Liver (tissue), 9 donors: ENCODE data around the gene PXYLP1. TPM values are rescaled to one million over a fixed set of nuclear protein-coding genes. Genes with fewer than 3 reads are reported as not detected.
A peak's percentile ranks its signal among the peaks of the same experiment; 100 is the strongest.

ENCODE experiments used
- DNase-seq: peaks from one replicate; pipeline ENCODE4 v3.0.0-alpha.2; 2017; ENCODE audit warnings: low spot score
- H3K27ac ChIP-seq, 2 donors: one replicate each; pipeline ENCODE4 v1.7.0; 2013; ENCODE audit warnings: inconsistent platforms in 2 of 2, low read length in 2 of 2, control low read depth in 1 of 2, low read depth in 1 of 2, mild to moderate bottlenecking in 1 of 2
- H3K27me3 ChIP-seq, 4 donors: one replicate each; pipeline versions ENCODE4 v1.6.1 to v1.7.0; 2013; ENCODE audit warnings: low read length in 3 of 4, inconsistent platforms in 1 of 4, mild to moderate bottlenecking in 1 of 4, moderate library complexity in 1 of 4; ENCODE audit not compliant: control insufficient read depth in 4 of 4, insufficient read depth in 4 of 4
- H3K36me3 ChIP-seq, 4 donors: one replicate each; pipeline versions ENCODE4 v1.6.1 to v1.7.0; 2013; ENCODE audit warnings: low read length in 3 of 4, mild to moderate bottlenecking in 3 of 4, low read depth in 1 of 4, moderate library complexity in 1 of 4; ENCODE audit not compliant: control insufficient read depth in 4 of 4, insufficient read depth in 3 of 4
- H3K4me1 ChIP-seq, 4 donors: one replicate each; pipeline versions ENCODE4 v1.6.1 to v1.7.0; 2013; ENCODE audit warnings: low read length in 3 of 4, mild to moderate bottlenecking in 3 of 4, moderate library complexity in 1 of 4; ENCODE audit not compliant: control insufficient read depth in 4 of 4, insufficient read depth in 4 of 4
- H3K4me3 ChIP-seq, 3 donors: one replicate each; pipeline versions ENCODE4 v1.6.1 to v1.7.0; 2013; ENCODE audit warnings: low read length in 3 of 3, control low read depth in 1 of 3, low read depth in 1 of 3, mild to moderate bottlenecking in 1 of 3
- H3K9ac ChIP-seq, 2 donors: one replicate each; pipeline ENCODE4 v1.7.0; 2013; ENCODE audit warnings: low read length in 2 of 2, mild to moderate bottlenecking in 2 of 2, moderate library complexity in 2 of 2, control low read depth in 1 of 2, low read depth in 1 of 2
- H3K9me3 ChIP-seq, 4 donors: one replicate each; pipeline versions ENCODE4 v1.6.1 to v1.7.0; 2013; ENCODE audit warnings: low read length in 3 of 4; ENCODE audit not compliant: control insufficient read depth in 4 of 4
- EGR1 ChIP-seq, 2 donors: IDR thresholded peaks; 2 replicates each; pipeline ENCODE4 v1.6.1; 2016 to 2018; ENCODE audit warnings: antibody characterized with exemption in 2 of 2, low read depth in 2 of 2
- FOXA1 ChIP-seq: IDR thresholded peaks from 2 replicates; pipeline ENCODE4 v1.6.1; 2016; ENCODE audit warnings: antibody characterized with exemption
- FOXA2 ChIP-seq: IDR thresholded peaks from 2 replicates; pipeline ENCODE4 v1.6.1; 2016; ENCODE audit warnings: antibody characterized with exemption
- GABPA ChIP-seq, 2 donors: IDR thresholded peaks in 1 of 2; conservative IDR thresholded peaks in 1 of 2; 2 replicates each; pipeline ENCODE4 v1.6.1; 2016; ENCODE audit warnings: antibody characterized with exemption in 2 of 2, mild to moderate bottlenecking in 1 of 2, moderate library complexity in 1 of 2
- HNF4A ChIP-seq, 2 donors: conservative IDR thresholded peaks; 2 replicates each; pipeline ENCODE4 v1.6.1; 2016; ENCODE audit warnings: antibody characterized with exemption in 2 of 2, mild to moderate bottlenecking in 2 of 2
- HNF4G ChIP-seq: IDR thresholded peaks from 2 replicates; pipeline ENCODE4 v1.6.1; 2016; ENCODE audit warnings: antibody characterized with exemption
- JUND ChIP-seq, 2 donors: IDR thresholded peaks; 2 replicates each; pipeline ENCODE4 v1.6.1; 2016; ENCODE audit warnings: antibody characterized with exemption in 2 of 2
- NR2F2 ChIP-seq: IDR thresholded peaks from 2 replicates; pipeline ENCODE4 v1.6.1; 2016; ENCODE audit warnings: antibody characterized with exemption
- RAD21 ChIP-seq, 2 donors: IDR thresholded peaks; 2 replicates each; pipeline ENCODE4 v1.6.1; 2016; ENCODE audit warnings: antibody characterized with exemption in 2 of 2, mild to moderate bottlenecking in 2 of 2
- REST ChIP-seq: IDR thresholded peaks from 2 replicates; pipeline ENCODE4 v1.6.1; 2016; ENCODE audit warnings: antibody characterized with exemption, mild to moderate bottlenecking
- RXRA ChIP-seq, 2 donors: IDR thresholded peaks; 2 replicates each; pipeline ENCODE4 v1.6.1; 2017 to 2018; ENCODE audit warnings: antibody characterized with exemption in 2 of 2, mild to moderate bottlenecking in 1 of 2
- SP1 ChIP-seq: IDR thresholded peaks from 2 replicates; pipeline ENCODE4 v1.6.1; 2018; ENCODE audit warnings: antibody characterized with exemption, mild to moderate bottlenecking
- TAF1 ChIP-seq: conservative IDR thresholded peaks from 2 replicates; pipeline ENCODE4 v1.6.1; 2016; ENCODE audit warnings: antibody characterized with exemption, mild to moderate bottlenecking
- YY1 ChIP-seq: IDR thresholded peaks from 2 replicates; pipeline ENCODE4 v1.6.1; 2016; ENCODE audit warnings: antibody characterized with exemption, mild to moderate bottlenecking
- ZBTB33 ChIP-seq: IDR thresholded peaks from 2 replicates; pipeline ENCODE4 v1.6.1; 2016; ENCODE audit warnings: antibody characterized with exemption
- WGBS: extraction: QIAGEN DNeasy Blood & Tissue Kit; methylation state at CpG from one replicate; pipeline ENCODE4 v1.1.7; 2013; 5-methylcytosine and 5-hydroxymethylcytosine counted together
- polyA plus RNA-seq, 2 donors: library from polyadenylated mRNA; stranded (reverse) in 1 of 2; unstranded in 1 of 2; fragments of 200-250 nt in 1 of 2; fragments of >200 nt in 1 of 2; fragmentation: Nextera tagmentation in 1 of 2; extraction: Ambion mirVana in 1 of 2; gene quantifications; one replicate each; pipeline versions ENCODE4 v1.2.1 to v1.2.3, GENCODE V29; 2013 to 2015
- total RNA-seq, 2 donors: library from RNA; depleted of rRNA; stranded (reverse); fragments of >200 nt; gene quantifications; one replicate each; pipeline ENCODE4 v1.2.3, GENCODE V29; 2014
- TF ChIP-seq, protein P1 (sequence below): fragments of 150-350 bp; IDR thresholded peaks from 2 replicates; pipeline ENCODE4 v1.5.1; 2017; ENCODE audit warnings: improper control_type of control experiment, low read depth, low read length; ENCODE audit not compliant: missing input control
- TF ChIP-seq, protein P2 (sequence below): IDR thresholded peaks from 2 replicates; pipeline ENCODE4 v1.6.1; 2016; ENCODE audit warnings: antibody characterized with exemption
- TF ChIP-seq, protein P3 (sequence below): IDR thresholded peaks from 2 replicates; pipeline ENCODE4 v1.6.1; 2016; ENCODE audit warnings: antibody characterized with exemption
- donor health status: healthy.
- donor health status: healthy.
- donor health status: healthy.
- donor health status: healthy.
- donor health status: healthy.

Gene PXYLP1
- total and polyA plus RNA-seq, 4 donors: 1.1 to 5.3 (median 3.1) TPM

GRCh38 chr3:141212555-141212954 lies 19.1 kb upstream of the PXYLP1 start (continued):
- TF ChIP-seq, protein P1, sequence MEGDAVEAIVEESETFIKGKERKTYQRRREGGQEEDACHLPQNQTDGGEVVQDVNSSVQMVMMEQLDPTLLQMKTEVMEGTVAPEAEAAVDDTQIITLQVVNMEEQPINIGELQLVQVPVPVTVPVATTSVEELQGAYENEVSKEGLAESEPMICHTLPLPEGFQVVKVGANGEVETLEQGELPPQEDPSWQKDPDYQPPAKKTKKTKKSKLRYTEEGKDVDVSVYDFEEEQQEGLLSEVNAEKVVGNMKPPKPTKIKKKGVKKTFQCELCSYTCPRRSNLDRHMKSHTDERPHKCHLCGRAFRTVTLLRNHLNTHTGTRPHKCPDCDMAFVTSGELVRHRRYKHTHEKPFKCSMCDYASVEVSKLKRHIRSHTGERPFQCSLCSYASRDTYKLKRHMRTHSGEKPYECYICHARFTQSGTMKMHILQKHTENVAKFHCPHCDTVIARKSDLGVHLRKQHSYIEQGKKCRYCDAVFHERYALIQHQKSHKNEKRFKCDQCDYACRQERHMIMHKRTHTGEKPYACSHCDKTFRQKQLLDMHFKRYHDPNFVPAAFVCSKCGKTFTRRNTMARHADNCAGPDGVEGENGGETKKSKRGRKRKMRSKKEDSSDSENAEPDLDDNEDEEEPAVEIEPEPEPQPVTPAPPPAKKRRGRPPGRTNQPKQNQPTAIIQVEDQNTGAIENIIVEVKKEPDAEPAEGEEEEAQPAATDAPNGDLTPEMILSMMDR: no peak

DNA sequence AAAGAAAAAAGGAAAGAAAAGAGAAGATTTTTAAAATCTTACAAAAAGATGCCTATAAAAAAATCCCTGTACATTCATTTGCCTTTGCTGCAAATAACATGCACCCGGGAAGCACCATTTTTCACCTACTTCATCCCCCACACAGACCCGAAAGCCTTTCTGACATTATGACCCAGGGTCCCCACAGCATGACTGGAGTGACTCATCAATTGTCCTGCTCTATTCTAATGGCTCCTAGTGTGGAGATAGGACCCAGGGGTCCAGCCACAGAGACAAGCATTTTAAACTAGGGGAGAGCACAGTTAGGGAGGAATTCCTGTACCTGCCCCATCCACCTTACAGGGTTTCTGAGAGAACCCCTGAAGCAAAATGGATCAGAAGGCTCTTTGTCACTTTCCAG lies 14.7 kb upstream of the PXYLP1 start:
- no peak overlapping the region for H3K27ac ChIP-seq
- H3K36me3 ChIP-seq: peaks cover 0 to 2% (median 0%) of the 10 kb centered on the region in 4 donors
- peaks cover 0 to 6% (median 6%) of the 10 kb centered on the region in 4 donors for H3K9me3 ChIP-seq
- no peak for DNase-seq
- TF ChIP-seq RXRA (IDR thresholded peaks at IDR 0.05) (no peak), TAF1 (no peak), GABPA (IDR thresholded peaks at IDR 0.05 in 1 of 2, conservative IDR thresholded peaks at IDR 0.05 in 1 of 2) (no peak), SP1 (no peak)
- TF ChIP-seq, protein P2, sequence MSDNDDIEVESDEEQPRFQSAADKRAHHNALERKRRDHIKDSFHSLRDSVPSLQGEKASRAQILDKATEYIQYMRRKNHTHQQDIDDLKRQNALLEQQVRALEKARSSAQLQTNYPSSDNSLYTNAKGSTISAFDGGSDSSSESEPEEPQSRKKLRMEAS: no peak
- H3K4me3 ChIP-seq: no peak overlapping the region
- WGBS: 86% methylated on average over 2 of the region's 2 CpGs
- no peaks in the 10 kb centered on the region for H3K27me3 ChIP-seq
- no peak overlapping the region for H3K9ac ChIP-seq
- H3K4me1 ChIP-seq: no peaks in the 10 kb centered on the region

- Histone ChIP-seq H3K9me3 (peaks cover 0 to 5% (median 4%) of the 10 kb centered on the region in 4 donors), H3K36me3 (peaks cover 0 to 2% (median 0%) of the 10 kb centered on the region in 4 donors), H3K27me3 (no peaks in the 10 kb centered on the region), H3K4me3 (no peak overlapping the region), H3K4me1 (no peaks in the 10 kb centered on the region), H3K9ac (no peak overlapping the region), H3K27ac (no peak overlapping the region)
- no peak for DNase-seq
- TF ChIP-seq RXRA (IDR thresholded peaks at IDR 0.05) (peak; percentile 48 to 63), FOXA1 (no peak), RAD21 (IDR thresholded peaks at IDR 0.05) (no peak), NR2F2 (no peak), TAF1 (no peak), REST (no peak), ZBTB33 (no peak), GABPA (IDR thresholded peaks at IDR 0.05 in 1 of 2, conservative IDR thresholded peaks at IDR 0.05 in 1 of 2) (no peak), HNF4A (conservative IDR thresholded peaks at IDR 0.05) (peak; percentile 72 to 87), SP1 (peak; percentile 67), HNF4G (peak; percentile 57), FOXA2 (no peak), JUND (IDR thresholded peaks at IDR 0.05) (no peak), EGR1 (IDR thresholded peaks at IDR 0.05; ENCODE audit: low read depth in 2 of 2) (no peak), YY1 (no peak)
- TF ChIP-seq, protein P1: no peak
- TF ChIP-seq, protein P3, sequence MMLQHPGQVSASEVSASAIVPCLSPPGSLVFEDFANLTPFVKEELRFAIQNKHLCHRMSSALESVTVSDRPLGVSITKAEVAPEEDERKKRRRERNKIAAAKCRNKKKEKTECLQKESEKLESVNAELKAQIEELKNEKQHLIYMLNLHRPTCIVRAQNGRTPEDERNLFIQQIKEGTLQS: no peak
- TF ChIP-seq, protein P2: no peak
- WGBS: 33% methylated on average over 2 of the region's 2 CpGs
Observed at GRCh38 chr3:141217389-141217788, 14.2 kb upstream of the PXYLP1 start.
